NCI-H187 treated with DMSO at 0.1 percent for 48 hours (cell line): ENCODE measurements around the gene RGS9.
"Not testable (repeated sequence)": the region's sequence is repeated elsewhere in the genome, so short reads cannot be mapped to it uniquely, and the experiment has no call there.

ENCODE experiments used
- DNase-seq: peaks from one replicate; lab custom pipeline; 2025; lab: John Stamatoyannopoulos, UW

Gene RGS9

DNA sequence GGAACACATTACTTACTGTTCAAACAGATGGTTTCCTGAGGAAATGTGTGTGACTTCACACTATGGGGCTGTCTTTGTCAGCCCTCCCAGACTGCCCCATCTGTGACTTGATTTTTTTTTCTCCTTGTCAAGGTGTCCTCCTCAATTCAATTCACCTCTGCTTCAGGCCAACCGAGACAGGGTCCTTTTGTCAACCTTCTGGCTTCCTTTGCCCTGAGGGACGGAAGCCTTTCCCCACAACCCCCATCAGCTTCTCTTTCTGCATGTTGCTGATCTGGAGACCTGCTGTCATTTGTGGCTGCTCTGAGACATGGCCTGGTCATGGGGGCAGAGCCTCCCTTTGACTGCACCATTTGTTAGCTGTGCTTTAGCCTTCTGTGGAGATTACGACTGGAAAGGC, 21.3 kb upstream of the RGS9 start:
- no peak for DNase-seq

- DNase-seq = not testable (repeated sequence)
These were observed 20.7 kb upstream of the RGS9 start for GRCh38 chr17:65116515-65116914.

DNA sequence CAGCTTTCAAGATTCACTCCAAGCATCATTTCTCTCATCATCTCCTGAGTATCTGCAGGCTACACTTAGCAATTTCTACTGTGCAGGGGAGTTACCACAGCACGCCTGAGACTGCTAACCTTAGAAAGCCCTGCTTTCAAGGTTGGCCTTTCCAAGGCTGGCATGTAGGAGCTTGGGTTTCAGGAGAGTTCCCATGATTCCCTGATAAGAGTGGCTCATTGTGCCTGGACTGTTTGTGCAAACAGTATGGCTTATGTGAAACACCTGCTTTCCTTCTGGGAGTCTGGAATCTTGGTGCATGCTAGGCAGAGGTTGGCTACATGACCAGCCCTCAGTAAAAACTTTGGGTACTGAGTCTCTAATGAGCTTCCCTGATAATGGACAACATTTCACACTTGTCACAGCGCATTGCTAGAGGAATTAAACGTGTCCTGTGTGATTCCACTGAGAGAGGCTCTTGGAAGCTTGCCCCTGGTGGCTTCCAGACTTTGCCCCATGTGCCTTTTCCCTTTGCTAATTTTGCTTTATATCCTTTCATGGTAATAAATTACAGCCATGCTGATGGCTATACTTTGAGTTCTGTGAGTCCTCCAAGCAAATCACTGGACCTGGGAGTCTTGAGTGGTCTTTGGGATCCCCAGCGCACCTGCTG, 19.7 kb upstream of the RGS9 start:
- no peak for DNase-seq

- DNase-seq = no peak
These were observed 15.8 kb upstream of the RGS9 start for GRCh38 chr17:65121368-65121767.

DNA sequence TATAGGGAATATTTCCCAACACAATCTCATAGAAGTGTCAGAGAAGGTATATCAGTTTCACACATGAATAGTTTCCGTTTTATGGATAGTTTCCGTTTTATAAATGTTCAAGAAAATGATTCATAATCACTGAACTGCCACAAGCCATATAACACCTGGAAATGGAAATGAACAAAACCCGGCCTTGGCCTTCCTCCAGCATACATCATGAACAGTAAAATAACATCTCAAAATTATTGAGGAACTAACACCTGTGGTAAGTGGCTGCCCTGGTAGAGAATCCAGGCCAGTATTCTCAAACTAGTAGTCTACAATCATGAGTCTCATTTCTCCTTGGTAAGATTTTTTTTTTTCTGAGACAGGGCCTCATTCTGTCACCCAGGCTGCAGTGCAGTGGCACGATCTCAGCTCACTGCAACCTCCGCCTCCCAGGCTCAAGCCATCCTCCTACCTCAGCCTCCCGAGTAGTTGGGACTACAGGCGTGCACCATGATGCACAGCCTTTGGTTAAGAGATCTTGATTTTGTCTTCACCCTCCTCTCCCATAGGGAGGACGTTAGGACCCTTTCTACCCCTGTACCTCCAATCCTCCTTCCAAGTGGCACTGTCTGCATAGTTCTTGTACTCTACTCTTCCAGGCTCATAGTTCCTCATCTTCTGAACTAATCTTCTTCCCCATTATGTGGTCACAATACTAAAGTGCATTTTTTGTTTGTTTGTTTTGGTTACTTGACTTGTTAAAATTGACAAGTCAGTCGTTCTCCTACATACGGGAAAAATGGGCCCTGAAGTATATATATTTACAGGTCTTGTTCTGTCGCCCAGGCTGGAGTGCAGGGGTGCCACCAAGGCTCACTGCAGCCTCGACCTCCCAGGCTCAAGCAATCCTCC, 15.0 kb upstream of the RGS9 start:
- DNase-seq = no peak

- DNase-seq = peak; percentile 55
These were observed 14.1 kb upstream of the RGS9 start for GRCh38 chr17:65122836-65123756.

DNA sequence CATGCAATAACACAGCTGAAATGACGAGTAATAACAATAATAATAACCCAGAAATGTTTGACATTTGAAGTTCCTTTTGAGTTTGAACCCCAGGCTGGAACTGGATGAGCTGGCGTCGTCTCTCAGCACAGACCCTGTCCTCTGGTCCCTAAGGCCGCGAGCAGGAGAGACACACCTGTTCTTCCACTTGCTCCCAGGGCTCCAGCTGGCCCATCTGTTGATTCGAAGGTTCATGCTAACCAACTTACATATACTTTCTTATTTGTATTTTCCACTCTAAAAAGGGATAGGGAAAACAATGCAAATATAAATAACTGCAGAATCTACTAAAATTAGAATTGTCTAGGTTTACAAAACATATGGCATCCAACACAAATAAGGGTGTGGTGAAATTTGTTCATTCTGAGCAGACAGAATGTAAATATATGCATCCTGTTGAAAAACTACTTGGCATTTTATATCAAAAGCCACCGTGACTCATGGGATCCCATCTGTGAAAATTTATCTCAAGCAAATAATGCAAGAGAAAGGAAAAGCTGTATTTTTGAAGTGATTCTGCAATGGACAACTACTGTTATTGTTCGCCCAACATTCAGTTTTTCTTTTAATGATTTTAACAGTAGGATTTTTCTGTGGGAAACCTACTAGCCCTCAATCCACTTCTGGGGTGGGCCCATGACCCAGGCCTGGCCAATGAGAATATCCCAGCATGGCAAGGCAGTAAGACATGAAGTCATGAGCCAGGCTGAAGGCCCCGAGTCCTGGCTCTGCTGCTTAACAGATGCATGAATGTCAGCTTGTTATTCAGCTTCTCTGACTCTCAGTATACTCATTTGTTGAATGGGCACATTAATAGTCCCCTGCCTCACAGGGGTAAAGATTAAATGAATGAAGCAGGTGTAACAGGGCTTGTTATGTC, 13.2 kb upstream of the RGS9 start:
- no peak for DNase-seq

DNA sequence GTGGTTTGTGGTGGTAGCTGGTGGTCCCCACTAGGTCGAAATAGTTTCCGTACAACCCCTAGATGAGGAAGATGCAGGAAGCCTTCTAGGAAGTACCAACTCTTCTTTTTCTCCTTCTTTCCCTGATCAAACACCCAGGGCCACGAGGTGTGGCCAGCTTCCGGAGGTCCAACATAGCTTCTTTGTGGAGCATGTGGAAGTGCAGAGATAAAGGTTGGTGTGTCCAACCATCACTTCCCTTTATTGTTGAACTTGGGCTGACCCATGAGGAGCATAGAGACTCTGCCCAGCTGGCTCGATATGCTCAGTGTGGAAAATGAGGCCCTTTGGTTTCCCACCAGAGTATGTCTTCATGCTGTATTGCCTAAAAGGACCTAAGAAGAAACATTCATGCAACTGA, 6.3 kb upstream of the RGS9 start:
- DNase-seq = no peak

DNA sequence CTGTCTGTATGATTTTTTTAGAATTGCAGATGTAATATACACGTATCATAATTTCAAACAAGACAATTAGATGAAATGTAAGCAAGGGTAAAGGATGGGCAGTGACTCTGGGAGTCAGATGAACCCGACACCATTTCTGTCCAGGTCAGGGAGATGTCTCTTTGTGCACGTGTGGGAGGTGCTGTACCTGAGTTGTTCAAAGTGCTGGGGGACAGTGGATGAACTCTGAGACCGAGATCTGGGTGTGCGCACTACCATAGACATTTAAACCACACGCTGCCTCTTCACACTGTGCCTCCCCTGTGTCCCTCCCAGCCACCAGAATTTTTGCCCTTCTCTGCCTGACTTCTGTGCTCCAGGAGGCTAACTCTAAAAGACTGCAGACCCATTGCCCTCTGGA, 5.9 kb upstream of the RGS9 start:
- no peak for DNase-seq

DNA sequence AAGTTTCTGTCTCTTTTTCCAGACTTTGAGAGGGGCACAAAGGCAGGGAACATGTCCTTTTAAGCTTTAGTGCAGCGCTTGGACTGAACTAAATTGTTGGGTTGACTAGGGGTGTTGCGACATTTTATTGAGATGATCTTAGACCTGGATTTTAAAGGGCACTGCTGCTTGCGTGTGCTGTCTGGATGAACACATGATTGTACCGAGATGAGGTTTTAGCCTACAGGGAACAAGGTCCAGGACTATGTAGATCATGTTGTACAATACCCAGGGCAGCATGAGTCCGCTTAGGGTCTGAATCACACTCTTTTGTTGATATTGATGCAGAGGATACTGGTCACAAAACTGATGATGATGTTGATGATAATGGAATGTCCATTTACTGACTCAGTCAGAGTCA, 5.2 kb upstream of the RGS9 start:
- DNase-seq = no peak

- DNase-seq = no peak
These were observed 3.1 kb upstream of the RGS9 start for GRCh38 chr17:65134035-65134434.

DNA sequence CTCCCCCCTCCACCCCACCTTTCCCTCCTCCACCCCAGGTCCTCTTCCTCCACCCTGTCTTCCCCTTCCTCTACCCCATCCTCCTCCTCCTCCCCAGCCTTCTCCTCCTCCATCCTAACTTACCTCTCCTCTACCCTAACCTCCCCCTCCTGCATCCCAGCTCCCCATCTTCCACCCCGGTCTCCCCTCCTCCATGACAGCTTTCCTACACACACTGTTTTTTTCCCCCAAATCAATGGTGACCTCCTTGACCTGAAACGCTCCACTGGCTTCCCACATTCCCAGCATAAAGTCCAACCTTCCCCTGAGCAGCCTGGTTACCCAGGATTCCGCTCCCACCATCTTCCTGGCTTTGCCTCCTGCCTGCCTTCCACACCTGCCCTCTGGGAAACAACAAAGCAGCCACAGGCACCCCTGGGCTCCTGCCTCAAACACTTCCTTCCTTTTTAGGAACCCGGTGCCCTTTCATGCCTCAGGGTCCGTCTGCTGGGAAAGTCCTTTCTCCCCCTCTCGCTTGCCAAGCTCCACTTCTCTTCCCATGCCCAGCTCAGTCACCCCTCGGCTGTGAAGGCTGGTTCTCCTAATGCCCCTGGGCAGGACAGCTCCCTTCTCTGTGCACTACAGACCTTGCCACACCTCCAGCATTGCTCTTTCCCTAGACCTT, 2.1 kb downstream of the RGS9 start:
- DNase-seq = no peak

- DNase-seq = no peak
These were observed 5.1 kb downstream of the RGS9 start for GRCh38 chr17:65142247-65142646.

GRCh38 chr17:65143889-65144604, 6.9 kb downstream of the RGS9 start:
- no peak for DNase-seq

DNA sequence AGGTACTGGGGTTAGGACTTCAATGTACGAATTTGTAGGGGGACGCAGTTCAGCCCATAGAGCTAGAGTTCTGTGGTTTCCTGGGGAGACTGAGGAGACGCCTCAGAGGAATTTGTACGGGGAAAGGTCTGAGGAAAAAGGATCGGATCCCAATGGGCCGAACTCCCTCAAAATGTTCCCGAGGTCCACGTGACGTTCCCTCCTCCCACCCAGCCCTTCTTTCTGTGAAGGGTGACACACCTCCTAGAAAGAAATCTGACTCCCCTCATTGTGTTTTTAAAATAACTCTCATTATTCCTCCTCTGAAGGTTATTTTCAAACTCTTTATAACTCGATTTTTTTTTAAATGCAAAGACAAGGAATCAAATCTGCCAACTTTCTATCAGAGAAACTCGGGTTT, 8.6 kb downstream of the RGS9 start:
- no peak for DNase-seq

DNA sequence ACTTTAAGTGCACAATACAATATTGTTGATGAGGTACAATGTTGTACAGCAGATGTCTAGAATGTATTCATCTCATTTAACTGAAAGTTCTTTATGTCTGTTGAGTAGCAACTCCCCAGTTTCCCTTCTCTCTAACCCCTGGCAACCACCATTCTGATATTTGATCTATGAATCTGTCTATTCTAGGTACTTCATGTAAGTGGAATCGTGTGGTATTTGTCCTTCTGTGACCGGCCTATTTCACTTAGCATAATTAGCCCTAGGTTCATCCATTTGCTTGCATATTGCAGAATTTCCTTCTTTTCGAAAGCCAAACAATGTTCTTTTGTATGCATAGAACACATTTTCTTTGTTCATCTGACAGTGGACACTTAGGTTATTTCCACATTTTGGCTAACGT, 10.8 kb downstream of the RGS9 start:
- no peak for DNase-seq

GRCh38 chr17:65154770-65155589, 17.8 kb downstream of the RGS9 start:
- DNase-seq = no peak

DNA sequence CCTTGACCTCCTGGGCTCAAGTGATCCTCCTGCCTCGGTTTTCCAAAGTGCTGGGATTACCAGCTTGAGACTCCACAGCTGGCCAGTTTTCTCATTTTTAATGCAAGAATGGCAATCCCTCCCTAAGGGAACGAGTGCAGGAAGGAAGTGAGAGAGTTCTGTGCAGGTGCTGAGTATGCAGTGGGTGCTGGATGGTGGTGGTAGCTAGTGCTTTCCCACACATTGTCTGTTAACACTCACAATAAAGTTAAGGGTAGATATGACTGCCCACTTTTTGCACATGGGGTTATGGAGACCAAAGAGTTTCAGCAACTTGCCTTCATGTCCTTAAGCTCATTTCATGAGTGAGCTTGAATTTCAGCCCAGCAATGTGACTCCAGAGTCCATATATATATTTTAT, 18.5 kb downstream of the RGS9 start:
- DNase-seq = no peak

DNA sequence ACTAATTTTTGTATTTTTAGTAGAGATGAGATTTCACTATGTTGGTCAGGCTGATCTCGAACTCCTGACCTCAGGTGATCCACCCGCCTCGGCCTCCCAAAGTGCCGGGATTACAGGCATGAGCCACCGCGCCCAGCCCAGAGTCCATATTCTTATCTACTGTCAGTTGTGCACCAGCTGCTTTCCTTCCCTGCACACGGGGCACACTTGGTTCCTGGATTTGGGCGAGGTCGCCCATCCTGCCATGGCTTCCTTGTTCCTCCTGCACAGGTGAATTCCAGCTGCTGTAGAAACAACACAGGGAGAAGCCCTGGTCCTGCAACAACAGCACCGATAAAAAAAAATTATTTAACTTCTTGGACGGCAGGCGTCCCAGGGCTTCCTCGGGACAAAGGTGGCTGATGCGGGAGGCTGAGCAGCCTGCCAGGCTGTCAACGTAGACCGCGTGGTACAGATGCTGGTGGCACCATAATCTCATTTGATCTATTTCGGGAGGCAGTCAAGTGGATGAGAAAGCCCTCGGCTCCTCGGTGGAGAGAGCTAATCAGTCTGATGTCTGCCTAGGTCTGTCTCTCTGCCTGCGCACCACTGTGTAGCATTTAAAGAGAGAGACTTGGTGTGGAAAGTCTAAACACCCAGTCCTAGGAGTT, 19.1 kb downstream of the RGS9 start:
- DNase-seq = no peak
